Endodermal cell (in vitro differentiated cells): ENCODE results near the gene RYR2. TPM values are rescaled to one million over a fixed set of nuclear protein-coding genes. Genes with fewer than 3 reads are reported as not detected.

Experiments used
- DNase-seq: peaks from one replicate; pipeline ENCODE4 v3.0.0-alpha.2; 2017
- H3K27ac ChIP-seq: 2 replicates; pipeline ENCODE4 v1.5.1; 2013; ENCODE audit warnings: mild to moderate bottlenecking, low read depth, low read length, moderate library complexity
- H3K27me3 ChIP-seq: 2 replicates; pipeline ENCODE4 v1.6.1; 2013; ENCODE audit warnings: mild to moderate bottlenecking, low read length, moderate library complexity; ENCODE audit not compliant: insufficient read depth, control insufficient read depth, poor library complexity, severe bottlenecking
- H3K36me3 ChIP-seq: 2 replicates; pipeline ENCODE4 v1.7.0; 2013; ENCODE audit warnings: mild to moderate bottlenecking, low read length, moderate library complexity; ENCODE audit not compliant: control insufficient read depth, insufficient read depth
- H3K4me1 ChIP-seq: one replicate; pipeline ENCODE4 v1.7.0; 2013; ENCODE audit warnings: low read length; ENCODE audit not compliant: control insufficient read depth, insufficient read depth
- H3K4me3 ChIP-seq: 2 replicates; pipeline ENCODE4 v1.5.1; 2013; ENCODE audit warnings: mild to moderate bottlenecking, low read length, moderate library complexity
- H3K9ac ChIP-seq: 2 replicates; pipeline ENCODE4 v1.6.1; 2013; ENCODE audit warnings: mild to moderate bottlenecking, low read length, moderate library complexity; ENCODE audit not compliant: poor library complexity, severe bottlenecking; ENCODE audit errors: extremely low read depth
- H3K9me3 ChIP-seq: 2 replicates; pipeline ENCODE4 v1.6.1; 2013; ENCODE audit warnings: mild to moderate bottlenecking, low read length, moderate library complexity; ENCODE audit not compliant: control insufficient read depth
- H3K27ac Mint-ChIP-seq: 2 replicates; pipeline ENCODE4 v1.8.0; 2020; ENCODE audit warnings: mixed read lengths
- H3K27me3 Mint-ChIP-seq: 2 replicates; pipeline ENCODE4 v1.8.0; 2021; ENCODE audit warnings: mild to moderate bottlenecking, mixed read lengths; ENCODE audit not compliant: insufficient read depth
- H3K36me3 Mint-ChIP-seq: 2 replicates; pipeline ENCODE4 v1.8.0; 2020; ENCODE audit warnings: low read depth, mixed read lengths
- H3K4me1 Mint-ChIP-seq: 2 replicates; pipeline ENCODE4 v1.8.0; 2020; ENCODE audit warnings: mixed read lengths
- H3K4me3 Mint-ChIP-seq: 2 replicates; pipeline ENCODE4 v1.8.0; 2020; ENCODE audit warnings: mild to moderate bottlenecking, moderate library complexity, mixed read lengths
- H3K9me3 Mint-ChIP-seq: 2 replicates; pipeline ENCODE4 v1.8.0; 2020; ENCODE audit warnings: mild to moderate bottlenecking, mixed read lengths
- WGBS, 2 experiments: methylation state at CpG; one replicate each; pipeline versions ENCODE4 v1.1.5 to v1.1.7; 2013; ENCODE audit warnings: missing lambda C conversion rate in 2 of 2, mixed read lengths in 1 of 2; ENCODE audit not compliant: insufficient coverage in 1 of 2, insufficient read length in 1 of 2; 5-methylcytosine and 5-hydroxymethylcytosine counted together
- total RNA-seq, 2 donors: library from RNA; stranded (reverse); fragmentation: NEBNext Ultra II Directional in 1 of 2; extraction: Animal tissue kit (Norgen Biotek cat#: 25700) in 1 of 2; gene quantifications; 2 replicates in 1 of 2; 3 replicates in 1 of 2; pipeline ENCODE4 v1.2.1, GENCODE V29; 2021
- TF ChIP-seq, protein P1 (sequence below): fragments of 200-600 bp; sonication (generic); conservative IDR thresholded peaks from 2 replicates; pipeline ENCODE4 v1.5.0; 2021; ENCODE audit warnings: antibody characterized with exemption, mild to moderate bottlenecking

Gene RYR2
- total RNA-seq, 2 donors from 2014 or later = 0.95 to 2.4 TPM

- Histone ChIP-seq H3K4me3 (no peak overlapping the region), H3K4me1 (no peaks in the 10 kb centered on the region), H3K36me3 (no peaks in the 10 kb centered on the region), H3K9ac (no peak overlapping the region), H3K27me3 (no peaks in the 10 kb centered on the region), H3K9me3 (no peaks in the 10 kb centered on the region), H3K27ac (no peak overlapping the region)
- H3K27ac Mint-ChIP-seq = no peak overlapping the region
- no peak overlapping the region for H3K4me3 Mint-ChIP-seq
- peaks cover 7% of the 10 kb centered on the region for H3K4me1 Mint-ChIP-seq
- no peaks in the 10 kb centered on the region for H3K36me3 Mint-ChIP-seq
- H3K27me3 Mint-ChIP-seq = no peaks in the 10 kb centered on the region
- no peak for DNase-seq
- TF ChIP-seq, protein P1, sequence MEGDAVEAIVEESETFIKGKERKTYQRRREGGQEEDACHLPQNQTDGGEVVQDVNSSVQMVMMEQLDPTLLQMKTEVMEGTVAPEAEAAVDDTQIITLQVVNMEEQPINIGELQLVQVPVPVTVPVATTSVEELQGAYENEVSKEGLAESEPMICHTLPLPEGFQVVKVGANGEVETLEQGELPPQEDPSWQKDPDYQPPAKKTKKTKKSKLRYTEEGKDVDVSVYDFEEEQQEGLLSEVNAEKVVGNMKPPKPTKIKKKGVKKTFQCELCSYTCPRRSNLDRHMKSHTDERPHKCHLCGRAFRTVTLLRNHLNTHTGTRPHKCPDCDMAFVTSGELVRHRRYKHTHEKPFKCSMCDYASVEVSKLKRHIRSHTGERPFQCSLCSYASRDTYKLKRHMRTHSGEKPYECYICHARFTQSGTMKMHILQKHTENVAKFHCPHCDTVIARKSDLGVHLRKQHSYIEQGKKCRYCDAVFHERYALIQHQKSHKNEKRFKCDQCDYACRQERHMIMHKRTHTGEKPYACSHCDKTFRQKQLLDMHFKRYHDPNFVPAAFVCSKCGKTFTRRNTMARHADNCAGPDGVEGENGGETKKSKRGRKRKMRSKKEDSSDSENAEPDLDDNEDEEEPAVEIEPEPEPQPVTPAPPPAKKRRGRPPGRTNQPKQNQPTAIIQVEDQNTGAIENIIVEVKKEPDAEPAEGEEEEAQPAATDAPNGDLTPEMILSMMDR = no peak
- no peaks in the 10 kb centered on the region for H3K9me3 Mint-ChIP-seq
Observed at GRCh38 chr1:237737448-237737847, 695.5 kb downstream of the RYR2 start.

GRCh38 chr1:237737938-237738610, 696.1 kb downstream of the RYR2 start:
- Mint-ChIP-seq H3K27me3 (no peaks in the 10 kb centered on the region), H3K36me3 (no peaks in the 10 kb centered on the region), H3K9me3 (no peaks in the 10 kb centered on the region), H3K4me1 (peaks cover 7% of the 10 kb centered on the region), H3K27ac (no peak overlapping the region), H3K4me3 (no peak overlapping the region)
- TF ChIP-seq, protein P1 = no peak
- Histone ChIP-seq H3K4me3 (no peak overlapping the region), H3K36me3 (no peaks in the 10 kb centered on the region), H3K9me3 (no peaks in the 10 kb centered on the region), H3K27me3 (no peaks in the 10 kb centered on the region), H3K4me1 (no peaks in the 10 kb centered on the region), H3K27ac (no peak overlapping the region), H3K9ac (no peak overlapping the region)
- no peak for DNase-seq
- 93 to 95% methylated on average over 3 to 5 of the region's 5 CpGs for WGBS, 2 experiments

- Mint-ChIP-seq H3K4me1 (peaks cover 7% of the 10 kb centered on the region), H3K9me3 (no peaks in the 10 kb centered on the region), H3K27me3 (no peaks in the 10 kb centered on the region), H3K27ac (no peak overlapping the region), H3K4me3 (no peak overlapping the region), H3K36me3 (no peaks in the 10 kb centered on the region)
- no peak for DNase-seq
- Histone ChIP-seq H3K9me3 (no peaks in the 10 kb centered on the region), H3K27ac (no peak overlapping the region), H3K27me3 (no peaks in the 10 kb centered on the region), H3K4me3 (no peak overlapping the region), H3K36me3 (no peaks in the 10 kb centered on the region), H3K4me1 (no peaks in the 10 kb centered on the region), H3K9ac (no peak overlapping the region)
- 93 to 100% methylated on average over 1 to 3 of the region's 3 CpGs for whole genome bisulfite sequencing, 2 experiments
- TF ChIP-seq, protein P1 = no peak
Observed at GRCh38 chr1:237740846-237741245, 698.9 kb downstream of the RYR2 start.
